H4 (cell line): Measurements from ENCODE around the gene UBE4B. TPM values are rescaled to one million over a fixed set of nuclear protein-coding genes. Genes with fewer than 3 reads are reported as not detected.
"Not testable (repeated sequence)": the region's sequence is repeated elsewhere in the genome, so short reads cannot be mapped to it uniquely, and the experiment has no call there.

Source experiments
- DNase-seq: peaks from one replicate; pipeline ENCODE4 v3.0.0-alpha.2; 2015; ENCODE audit warnings: low spot score
- total RNA-seq: library from RNA; depleted of rRNA; stranded (reverse); fragments of >200 nt; shearing (Covaris generic); gene quantifications from 2 replicates; pipeline ENCODE4 v1.2.3, GENCODE V29; 2014

The UBE4B gene
- total RNA-seq, 1 experiment from 2014 or later, result 32.4 TPM

DNA sequence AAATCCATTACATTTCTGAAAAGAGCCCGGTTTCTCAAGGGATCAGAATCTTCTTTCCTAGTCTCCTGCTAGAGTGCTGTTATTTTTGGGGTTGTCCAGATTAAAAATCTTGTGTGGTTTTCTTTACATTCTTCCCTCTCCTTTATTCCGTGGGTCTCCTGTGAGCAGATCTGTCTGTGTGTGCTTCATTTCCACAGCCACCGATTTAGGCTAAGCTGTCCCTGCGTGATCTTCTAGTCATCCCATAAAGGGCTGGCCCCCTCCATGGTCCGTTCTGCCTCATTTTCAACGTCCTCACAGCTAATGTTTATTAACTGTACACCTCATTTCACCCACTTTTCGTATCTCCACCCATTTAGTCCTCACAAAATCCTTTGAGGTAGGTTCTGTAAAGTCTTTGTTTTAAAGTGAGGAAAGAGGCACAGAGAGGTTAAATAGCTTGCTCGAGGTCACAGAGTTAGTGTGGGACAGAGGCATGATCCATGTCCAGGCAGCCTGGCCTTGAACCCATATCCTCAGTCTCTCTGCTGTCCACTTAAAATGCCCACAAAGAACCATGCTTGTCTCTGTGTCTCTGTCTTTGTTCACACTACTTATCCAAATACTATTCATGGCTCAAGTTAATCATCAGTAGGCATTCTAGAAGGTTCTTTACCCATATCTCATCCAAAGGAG lies 139.4 kb downstream of the UBE4B start:
- DNase-seq, result no peak

DNA sequence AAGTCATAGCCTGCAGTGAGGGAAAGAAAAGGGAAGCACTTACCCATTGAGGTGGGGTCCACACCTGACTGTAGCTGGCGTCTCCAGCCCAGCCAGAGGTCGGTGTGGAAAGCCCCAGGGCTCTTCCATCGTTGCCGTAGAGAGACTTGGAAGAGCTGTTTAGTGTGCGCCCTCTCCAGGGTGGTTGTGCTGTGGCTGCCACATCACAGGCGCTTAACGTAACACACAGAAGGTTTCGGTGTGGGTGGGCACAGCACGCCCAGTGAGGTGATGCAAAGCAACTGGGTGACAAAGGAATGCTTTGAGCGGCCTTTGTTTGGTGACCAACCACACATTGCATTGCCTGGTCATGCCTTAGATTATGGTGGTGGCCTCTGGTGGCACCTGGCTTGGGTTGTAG lies 140.8 kb downstream of the UBE4B start:
- DNase-seq, result no peak

DNA sequence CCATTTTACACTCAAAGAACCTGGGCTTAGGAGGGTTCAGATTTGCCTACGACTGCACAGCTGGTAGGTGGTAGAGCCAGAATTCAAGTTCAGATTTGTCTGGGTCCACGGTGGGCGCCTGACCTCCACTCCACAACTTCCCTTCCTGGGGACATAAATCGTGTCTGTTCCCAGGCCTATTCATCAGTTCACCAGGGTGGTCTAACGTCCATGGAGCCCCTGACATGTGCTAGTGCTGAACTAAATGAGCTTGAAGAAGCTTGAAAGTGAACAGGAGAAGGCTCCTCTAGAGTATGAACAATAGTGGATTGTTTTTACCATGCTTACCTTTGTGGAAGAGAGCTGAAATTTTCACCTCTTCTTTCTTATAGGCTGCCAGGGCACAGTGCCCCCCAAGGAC lies 145.1 kb downstream of the UBE4B start:
- DNase-seq, result no peak

DNA sequence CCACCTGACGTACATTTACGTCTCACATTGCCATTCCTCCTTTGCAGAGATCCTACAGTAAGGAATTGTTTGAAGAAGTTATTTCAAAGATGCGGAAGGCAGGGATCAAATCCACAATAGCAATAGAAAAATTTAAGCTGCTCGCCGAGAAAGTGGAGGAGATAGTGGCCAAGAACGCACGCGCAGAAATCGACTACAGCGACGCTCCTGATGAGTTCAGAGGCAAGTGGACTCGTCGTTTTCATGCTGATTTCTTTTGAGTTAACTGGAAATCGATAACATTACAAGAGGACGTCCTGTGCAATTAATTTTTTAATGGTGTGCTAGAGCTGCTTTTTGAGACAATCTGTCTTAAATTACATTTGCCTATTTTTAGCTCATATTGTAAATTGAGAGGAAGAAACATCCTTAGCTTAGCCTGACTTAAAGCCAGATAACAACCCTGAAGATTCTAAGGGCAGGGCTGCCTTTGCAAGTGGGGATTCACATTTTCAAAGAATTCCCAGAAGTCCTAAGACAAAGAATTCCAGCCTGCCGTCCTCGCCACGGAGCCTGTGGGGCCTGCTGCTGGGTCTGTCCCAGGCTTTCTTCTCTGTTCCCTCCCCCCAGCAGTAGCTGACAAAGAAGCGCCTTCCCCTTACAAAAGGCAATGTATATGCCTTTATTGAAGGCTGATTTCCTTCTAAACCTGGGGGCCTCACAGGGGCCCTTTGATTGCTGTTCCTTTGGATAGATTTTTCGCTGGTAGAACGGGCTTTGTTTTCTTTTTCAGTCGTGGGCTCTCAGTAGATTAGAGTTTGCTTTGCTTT lies 146.0 kb downstream of the UBE4B start:
- DNase-seq, result no peak

DNA sequence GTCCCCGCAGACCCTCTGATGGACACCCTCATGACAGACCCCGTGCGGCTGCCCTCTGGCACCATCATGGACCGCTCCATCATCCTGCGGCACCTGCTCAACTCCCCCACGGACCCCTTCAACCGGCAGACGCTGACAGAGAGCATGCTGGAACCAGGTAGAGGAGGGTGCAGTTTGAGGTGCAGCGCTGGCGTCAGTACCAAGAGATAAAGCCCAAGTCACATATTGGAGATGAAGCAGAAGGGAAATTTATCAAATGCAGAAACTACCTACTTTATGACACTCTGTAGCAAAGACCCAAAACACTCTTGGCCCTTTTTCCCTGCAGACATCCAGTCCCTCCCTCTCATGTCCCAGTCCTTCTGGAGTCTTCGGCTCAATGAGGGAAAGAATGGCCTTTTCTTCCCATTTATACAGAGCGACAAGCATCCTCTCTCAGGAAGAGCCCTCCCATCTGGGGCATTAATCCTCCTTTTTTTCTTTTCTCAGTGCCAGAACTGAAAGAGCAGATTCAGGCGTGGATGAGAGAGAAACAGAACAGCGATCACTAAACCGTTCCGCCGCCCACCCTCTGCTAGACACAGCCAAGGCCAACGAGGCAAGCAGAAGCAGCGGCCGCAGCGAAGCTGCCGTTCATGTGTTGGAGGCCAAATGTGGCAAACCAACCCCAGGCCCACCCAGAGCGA lies 146.8 kb downstream of the UBE4B start:
- no peak for DNase-seq

DNA sequence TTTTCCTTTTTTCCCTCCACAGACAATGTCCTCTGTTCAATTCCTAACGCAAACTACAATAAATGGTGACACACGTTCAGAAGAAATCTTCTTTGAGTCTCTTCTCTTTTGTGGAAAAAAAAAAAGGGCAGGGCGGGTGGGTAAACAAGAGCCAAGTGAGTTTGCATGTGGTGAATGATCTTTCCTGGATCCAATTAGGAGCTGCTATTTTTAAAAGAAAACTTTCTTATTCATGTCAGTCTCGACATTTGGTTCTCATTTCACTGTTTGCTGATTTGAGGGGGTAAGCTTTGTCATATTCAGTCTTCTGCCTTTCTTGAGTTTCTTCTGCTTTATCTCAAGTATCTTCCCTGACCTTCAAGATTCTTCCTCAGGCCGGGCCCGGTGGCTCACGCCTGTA lies 148.4 kb downstream of the UBE4B start:
- DNase-seq, result no peak

DNA sequence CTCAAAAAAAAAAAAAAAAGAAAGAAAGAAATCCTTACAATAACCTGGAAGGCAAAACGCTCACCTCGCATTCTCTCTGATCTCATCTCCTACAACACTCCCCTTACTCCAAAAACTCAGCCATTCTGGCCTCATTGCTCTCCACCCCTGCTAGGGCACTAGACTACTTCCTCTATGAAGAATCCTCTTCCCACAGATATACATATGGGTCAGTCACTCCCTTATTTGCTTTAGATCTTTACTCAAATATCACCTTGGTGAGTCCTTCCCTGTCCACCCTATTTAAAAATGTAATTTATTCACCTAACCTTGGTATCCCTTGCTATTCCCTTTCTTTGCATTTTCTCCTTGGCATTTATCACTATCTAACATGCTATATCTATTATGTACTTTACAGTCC lies 153.0 kb downstream of the UBE4B start:
- DNase-seq, result no peak

DNA sequence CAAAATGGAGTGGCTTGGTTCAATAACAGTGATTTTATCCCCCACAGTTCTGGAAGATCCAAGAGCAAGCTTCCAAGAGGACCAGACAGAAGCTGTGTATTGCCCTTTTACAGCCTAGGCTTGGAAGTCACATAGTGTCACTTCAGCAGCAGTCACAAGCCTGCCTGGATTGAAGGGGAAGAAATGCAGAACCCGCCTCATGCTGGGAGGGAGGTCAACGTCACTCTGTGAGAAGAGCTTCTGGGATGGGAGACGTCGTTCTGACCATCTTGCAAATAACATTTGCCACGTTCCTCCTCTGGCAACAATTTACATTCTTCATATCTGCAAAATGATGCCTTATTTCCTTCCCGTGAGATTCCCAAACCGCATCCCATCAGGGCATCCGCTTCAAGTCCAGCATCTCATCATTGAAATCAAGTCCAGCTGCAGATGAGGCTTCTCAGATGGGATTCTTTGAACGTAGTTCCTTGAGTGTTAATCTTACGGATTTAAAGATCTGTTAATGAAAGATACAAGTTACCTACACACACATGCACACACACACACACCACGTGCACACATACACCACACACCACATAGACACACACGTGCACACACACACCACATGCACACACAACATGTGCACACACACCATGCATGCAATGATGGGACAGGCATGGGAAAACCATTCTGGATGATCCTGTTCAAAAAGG lies 153.7 kb downstream of the UBE4B start:
- no peak for DNase-seq

DNA sequence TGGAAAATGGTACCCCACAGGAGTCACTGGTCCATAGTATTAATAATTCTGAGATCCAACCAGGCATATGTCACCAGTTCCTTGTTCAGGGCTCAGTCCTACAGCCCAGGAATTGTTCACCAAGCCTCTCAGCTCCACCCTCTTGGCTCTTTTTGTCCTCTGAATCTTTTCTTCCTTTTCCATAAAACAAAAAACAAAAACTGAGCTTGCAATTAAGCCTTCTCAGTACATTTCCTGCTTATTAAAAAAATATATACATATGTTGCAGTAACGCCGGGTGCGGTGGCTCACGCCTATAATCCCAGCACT lies 154.2 kb downstream of the UBE4B start:
- no peak for DNase-seq

DNA sequence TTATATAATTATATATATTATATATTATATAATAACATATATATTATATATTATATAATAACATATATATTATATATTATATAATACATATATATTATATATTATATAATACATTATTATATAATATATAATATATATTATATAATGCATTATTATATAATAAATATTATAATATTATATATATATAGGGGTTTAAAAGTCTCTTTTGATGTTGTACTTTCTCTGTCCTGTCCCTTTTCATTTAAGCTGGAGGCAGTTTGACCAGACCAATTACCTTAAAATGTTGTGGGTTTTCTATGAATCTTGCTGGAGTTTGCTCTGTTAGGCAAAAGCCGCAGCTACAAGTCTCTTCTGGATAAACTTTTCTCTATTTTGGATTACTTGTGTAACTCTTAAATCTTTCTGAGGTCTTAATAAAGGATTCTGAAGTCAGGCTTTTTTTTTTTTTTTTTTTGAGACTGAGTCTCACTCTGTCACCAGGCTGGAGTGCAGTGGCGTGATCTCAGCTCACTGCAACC lies 155.4 kb downstream of the UBE4B start:
- DNase-seq, result no peak

DNA sequence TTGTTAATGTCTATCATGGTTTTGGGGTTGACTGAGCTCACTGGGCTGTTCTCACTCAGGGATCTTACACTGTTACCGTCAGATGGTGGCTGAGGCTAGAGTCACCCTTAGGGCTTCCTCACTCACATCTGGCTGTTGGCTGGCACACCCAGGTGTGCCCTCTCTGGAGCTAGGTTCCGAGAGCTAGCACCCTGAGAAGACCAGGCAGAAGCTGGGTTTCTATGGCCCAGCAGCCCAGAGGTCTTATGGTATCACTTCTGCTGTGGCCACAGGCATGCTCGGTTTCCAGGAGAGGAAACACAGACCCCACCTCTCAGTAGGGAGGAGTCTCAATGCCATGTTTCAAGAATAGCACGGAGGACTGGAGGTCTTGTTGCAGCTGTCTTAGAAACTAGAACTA lies 156.9 kb downstream of the UBE4B start:
- no peak for DNase-seq

DNA sequence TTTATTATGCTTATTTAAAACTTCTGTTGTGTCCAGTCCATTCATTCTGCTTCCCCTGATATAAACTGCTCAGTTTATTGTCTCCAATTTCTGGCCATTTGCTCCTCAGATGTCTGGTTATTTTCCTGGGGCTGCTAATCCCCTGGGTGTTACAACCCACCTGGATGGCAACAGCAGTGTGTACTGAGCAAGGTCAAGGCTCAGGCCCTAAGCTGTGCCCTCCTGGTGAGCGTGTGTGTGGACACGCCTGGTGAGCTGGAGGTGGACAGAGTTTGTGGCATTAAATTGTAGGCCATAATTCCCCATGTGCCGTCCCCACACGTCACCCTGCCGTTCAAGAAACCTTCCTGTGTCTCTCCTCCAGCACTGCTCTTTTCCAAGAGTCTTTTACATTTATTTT lies 159.5 kb downstream of the UBE4B start:
- no peak for DNase-seq

DNA sequence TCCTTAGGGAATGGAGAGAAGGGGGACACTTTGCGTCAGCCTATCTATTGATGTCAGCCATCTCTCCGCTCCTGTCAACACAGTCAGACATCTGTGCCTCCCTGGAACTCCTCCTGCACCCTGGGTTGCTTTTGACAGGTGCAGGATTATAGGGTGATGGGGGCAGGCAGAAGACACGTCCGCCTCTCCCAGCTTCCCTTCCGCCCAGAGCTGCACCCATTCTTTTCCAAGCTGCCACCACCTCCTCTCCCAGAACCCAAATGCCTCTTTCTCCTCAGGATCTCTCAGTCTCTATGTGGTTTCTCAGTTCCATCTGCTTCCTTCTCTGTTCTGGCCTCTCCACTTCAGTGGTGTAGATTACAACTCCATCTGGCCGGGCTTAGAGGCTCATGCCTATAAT lies 160.5 kb downstream of the UBE4B start:
- no peak for DNase-seq

DNA sequence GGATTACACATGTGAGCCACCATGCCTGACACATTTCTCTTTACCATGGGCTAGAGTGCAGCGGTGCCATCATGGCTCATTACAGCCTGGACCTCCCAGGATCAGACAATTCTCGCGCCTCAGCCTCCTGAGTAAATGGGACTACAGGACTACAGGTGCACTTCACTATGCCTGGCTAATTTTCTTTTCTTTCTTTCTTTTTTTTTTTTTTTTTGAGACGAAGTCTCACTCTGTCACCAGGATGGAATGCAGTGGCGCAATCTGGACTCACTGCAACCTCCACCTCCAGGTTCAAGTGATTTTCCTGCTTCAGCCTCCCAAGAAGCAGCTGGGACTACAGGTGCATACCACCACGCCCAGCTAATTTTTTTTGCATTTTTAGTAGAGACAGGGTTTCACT lies 162.8 kb downstream of the UBE4B start:
- peak; percentile 18 for DNase-seq

DNA sequence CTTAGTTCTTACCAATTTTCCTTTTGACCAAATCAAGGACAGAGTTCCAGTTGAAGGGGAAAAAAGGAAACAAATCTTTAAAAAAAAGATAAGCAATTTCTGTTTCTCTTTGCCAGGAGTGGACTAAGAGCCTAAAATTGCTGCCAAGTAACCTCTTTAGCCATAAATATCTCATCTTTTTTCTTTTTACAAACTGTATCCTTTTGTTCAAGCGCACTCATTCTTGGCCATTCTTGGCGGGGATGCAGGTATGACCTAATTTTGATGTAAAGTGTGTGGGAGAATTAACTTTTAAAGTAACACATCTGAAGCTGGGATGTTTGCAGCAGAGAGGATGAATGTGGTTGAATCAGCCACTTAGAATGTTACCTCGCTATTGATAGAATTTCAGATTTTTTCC lies 164.2 kb downstream of the UBE4B start:
- DNase-seq, result no peak

DNA sequence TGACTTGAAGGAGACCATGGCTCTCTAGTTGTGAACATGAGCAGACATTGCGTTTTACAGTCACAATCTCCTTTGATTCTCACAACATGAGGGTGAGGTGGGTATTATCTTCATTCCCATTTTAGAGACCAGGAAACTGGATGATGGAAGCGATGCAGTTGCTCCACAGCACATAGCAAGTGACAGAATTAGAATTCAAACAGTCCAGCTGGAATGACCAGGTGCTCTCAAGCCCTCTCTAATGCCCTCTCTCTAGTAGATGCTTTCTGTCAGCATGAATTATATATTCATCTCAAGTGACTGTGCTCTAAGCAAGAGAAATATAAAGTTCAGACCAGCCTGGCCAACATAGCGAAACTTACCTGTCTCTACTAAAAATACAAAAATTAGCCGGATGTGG lies 167.9 kb downstream of the UBE4B start:
- no peak for DNase-seq

DNA sequence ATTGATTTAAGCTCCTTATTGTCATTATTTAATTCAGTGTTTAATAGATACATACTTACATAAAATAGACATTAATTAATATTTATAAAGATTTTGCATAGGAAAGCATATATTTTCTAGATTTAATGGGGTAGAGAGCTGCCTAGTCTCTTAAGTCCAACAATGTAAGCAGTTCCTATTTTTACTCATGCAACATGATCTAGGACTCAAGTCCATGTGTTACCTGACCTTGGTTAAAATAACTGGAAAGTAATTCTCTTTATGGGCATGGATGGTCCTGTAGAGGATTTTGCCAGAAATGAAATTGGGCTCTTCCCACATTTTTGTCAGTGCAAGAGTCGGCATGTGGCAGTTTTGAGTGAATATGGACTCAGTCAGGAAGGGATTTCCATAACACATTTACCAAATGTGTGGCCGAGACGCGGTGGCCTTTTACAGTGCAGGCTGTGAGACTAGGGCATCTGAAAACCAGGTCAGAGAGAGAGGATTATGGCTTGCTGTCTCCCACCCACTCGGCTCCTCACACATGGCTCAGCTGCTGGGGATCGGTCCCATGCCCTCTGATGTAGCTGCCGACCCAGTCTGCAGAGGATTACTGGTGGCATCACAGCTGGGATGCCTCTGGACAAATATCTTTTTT lies 171.4 kb downstream of the UBE4B start:
- no peak for DNase-seq

DNA sequence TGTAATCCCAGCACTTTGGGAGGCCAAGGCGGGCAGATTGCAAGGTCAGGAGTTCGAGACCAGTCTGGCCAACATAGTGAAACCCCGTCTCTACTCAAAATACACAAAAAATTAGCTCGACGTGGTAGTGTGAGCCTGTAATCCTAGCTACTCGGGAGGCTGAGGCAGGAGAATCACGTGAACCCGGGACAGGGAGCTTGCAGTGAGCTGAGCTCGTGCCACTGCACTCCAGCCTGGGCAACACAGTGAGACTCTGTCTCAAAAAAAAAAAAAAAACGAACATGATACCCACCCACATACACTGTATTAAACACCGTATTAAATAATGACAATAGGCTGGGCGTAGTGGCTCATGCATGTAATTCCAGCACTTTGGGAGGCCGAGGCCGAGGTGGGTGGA lies 172.4 kb downstream of the UBE4B start:
- not testable (repeated sequence) for DNase-seq

DNA sequence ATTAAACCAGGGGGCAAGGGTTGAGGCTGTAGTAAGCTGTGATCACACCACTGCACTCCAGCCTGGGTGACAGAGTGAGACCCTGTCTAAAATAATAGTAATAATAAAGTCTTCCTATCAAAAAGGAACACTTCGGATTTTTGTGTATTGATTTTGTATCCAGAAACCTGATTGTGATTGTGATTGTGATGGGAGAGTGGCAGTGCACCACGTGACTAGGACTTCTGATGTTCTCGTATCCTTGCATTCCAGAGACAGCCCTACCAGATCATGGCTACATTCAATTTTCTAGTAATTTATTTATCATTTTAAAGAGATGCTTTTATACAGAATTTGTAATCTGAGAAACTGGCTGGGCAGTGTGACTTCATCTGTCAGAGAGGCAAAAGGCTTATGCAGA lies 175.1 kb downstream of the UBE4B start:
- no peak for DNase-seq

DNA sequence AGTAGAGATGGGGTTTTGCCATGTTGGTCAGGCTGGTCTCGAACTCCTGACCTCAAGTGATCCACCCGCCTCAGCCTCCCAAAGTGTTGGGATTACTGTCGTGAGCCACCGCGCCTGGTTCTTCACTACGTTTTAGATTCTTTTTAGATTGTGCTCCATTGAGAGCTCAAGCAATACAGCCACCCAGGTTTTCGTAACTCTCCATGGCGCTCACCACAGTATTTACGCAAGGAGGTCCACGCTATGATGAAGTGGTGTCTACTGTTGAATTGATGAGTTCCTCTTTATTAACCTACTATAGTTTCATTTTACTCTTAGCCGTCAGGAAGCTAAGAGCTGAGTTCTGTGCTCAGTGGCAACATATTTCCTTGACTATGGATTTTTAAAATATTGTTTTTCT lies 175.8 kb downstream of the UBE4B start:
- DNase-seq, result no peak

DNA sequence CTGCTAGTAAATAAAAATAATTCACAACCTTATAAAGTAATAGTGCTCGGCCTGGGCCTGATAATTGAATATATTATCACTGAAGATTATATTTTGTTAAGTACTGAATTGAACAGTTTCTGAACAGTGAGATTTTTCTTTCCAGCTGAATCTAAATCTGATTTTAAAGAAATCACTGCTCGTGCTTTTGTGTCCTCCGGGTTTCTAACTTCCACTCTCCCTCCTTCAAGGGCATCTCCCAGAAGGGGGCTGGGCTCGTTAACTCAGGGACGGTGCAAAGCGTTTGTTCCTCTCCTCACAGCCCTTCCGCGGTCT lies 176.8 kb downstream of the UBE4B start:
- no peak for DNase-seq
